Activated CD8-positive, alpha-beta T cell treated with anti-CD3 and anti-CD28 coated beads, Interleukin-2, amount 10 ng/mL, durations not matched to agents 7 days and 5 days (primary cell): ENCODE measurements around the gene SMARCE1. TPM values are rescaled to one million over a fixed set of nuclear protein-coding genes. Genes with fewer than 3 reads are reported as not detected.

ENCODE experiments used
- ATAC-seq: fragments of 150-1000 bp; cut with Tn5 transposase; one replicate; pipeline ENCODE4 v1.10.0; 2021; ENCODE audit warnings: moderate library complexity
- CTCF ChIA-PET: fragments of 350-600 bp; sonication (Branson Sonifier 250); formaldehyde crosslinking; loops from one replicate; lab custom pipeline; 2021; ENCODE audit warnings: antibody characterized with exemption; lab: Charles Lee
- POLR2A ChIA-PET: fragments of 350-600 bp; sonication (Branson Sonifier 250); formaldehyde crosslinking; loops from one replicate; lab custom pipeline; 2021; ENCODE audit warnings: antibody characterized with exemption; lab: Charles Lee
- DNase-seq: peaks from one replicate; pipeline ENCODE4 v3.0.0-alpha.2; 2020
- H3K27ac Mint-ChIP-seq: one replicate; pipeline ENCODE4 v1.8.0; 2021; ENCODE audit warnings: mild to moderate bottlenecking, mixed read lengths
- H3K27me3 Mint-ChIP-seq: one replicate; pipeline ENCODE4 v1.8.0; 2021; ENCODE audit warnings: low read depth, mixed read lengths
- H3K36me3 Mint-ChIP-seq: one replicate; pipeline ENCODE4 v1.8.0; 2021; ENCODE audit warnings: low read depth, mixed read lengths
- H3K4me1 Mint-ChIP-seq: one replicate; pipeline ENCODE4 v1.8.0; 2021; ENCODE audit warnings: low read depth, mixed read lengths
- H3K4me3 Mint-ChIP-seq: one replicate; pipeline ENCODE4 v1.8.0; 2021; ENCODE audit warnings: mild to moderate bottlenecking, mixed read lengths
- H3K9me3 Mint-ChIP-seq: one replicate; pipeline ENCODE4 v1.8.0; 2022; ENCODE audit warnings: mixed read lengths; ENCODE audit not compliant: insufficient read depth
- total RNA-seq, 2 experiments: library from RNA; stranded (reverse); gene quantifications; one replicate each; pipeline ENCODE4 v1.2.3, GENCODE V29; 2021

SMARCE1 gene
- total RNA-seq, 2 experiments from 2014 or later: 104 to 110 TPM

DNA sequence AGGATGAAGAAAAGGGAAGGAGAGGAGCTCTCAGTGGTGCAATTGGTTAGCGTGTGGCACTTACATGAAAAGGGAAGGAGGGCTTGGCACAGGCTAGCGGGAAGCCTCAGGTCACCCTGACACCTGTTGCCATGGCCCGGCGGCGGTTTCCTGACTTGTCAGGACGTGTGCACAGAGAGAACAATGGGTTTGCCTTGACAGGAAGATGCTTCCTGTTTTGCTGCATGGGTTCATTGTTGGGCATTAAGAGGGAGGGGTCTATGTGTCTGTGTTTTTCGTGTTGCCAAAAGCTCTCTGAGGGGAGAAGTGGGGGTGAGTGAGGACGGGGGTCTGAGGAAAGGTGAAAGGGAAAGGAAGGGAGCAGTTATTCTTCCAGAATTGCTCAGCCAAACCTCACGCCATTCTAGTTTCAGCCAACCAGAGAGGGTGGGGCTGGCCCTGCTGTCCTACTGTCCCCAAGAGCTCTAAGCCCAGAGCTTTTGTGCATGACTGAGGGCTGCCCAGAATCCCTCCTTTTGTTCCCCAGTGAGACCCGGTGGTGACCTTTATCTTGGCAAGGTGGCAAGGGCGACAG, 65.2 kb downstream of the SMARCE1 start:
- peaks cover 92% of the 10 kb centered on the region for H3K4me1 Mint-ChIP-seq

DNA sequence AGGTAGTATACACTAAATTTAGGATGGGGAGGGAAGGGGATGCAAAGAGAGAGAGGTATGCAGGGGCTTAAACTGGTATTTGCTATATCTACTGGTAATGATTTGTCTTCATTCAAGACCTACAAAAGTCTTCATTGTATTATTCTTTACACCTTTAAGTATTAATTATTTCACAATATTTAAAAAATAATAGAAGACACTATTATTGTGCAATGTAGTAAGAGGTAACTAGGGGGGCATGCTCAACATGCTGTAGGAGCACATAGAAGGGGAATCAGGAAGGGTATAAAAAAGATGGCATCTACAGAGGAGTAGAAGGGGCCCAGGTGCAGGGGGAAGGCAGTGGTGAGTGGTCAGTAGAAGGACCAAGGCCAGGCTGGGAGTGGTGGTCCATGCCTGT, 67.5 kb downstream of the SMARCE1 start:
- ATAC-seq: no peak
- Mint-ChIP-seq H3K27ac (peak overlapping the region; percentile 39), H3K36me3 (peaks cover 33% of the 10 kb centered on the region), H3K4me1 (peaks cover 86% of the 10 kb centered on the region), H3K9me3 (peaks cover 23% of the 10 kb centered on the region), H3K4me3 (no peak overlapping the region), H3K27me3 (no peaks in the 10 kb centered on the region)
- ChIA-PET CTCF (interaction anchor here (2.7 kb wide), 1 partner anchor 36 kb away, joined by 15 read pairs; no protein-coding TSS in a partner anchor), POLR2A (no interaction called here)
- no peak for DNase-seq

More for the DNA sequence above, 65.2 kb downstream of the SMARCE1 start:
- no peaks in the 10 kb centered on the region for H3K27me3 Mint-ChIP-seq
- ATAC-seq (peak; percentile 83), DNase-seq (peak; percentile 83)
- POLR2A ChIA-PET: interaction anchor here (0.6 to 2.8 kb wide), 7 partner anchors 15 to 35 kb away, joined by 3 to 56 read pairs (median 5); partner anchors contain the start of gene CCR7
- CTCF ChIA-PET: interaction anchor here (1.1 to 3.2 kb wide), 4 partner anchors 21 to 50 kb away, joined by 3 to 20 read pairs (median 10); no protein-coding TSS in a partner anchor
- H3K27ac Mint-ChIP-seq: peak overlapping the region; percentile 88
- H3K36me3 Mint-ChIP-seq: peaks cover 39% of the 10 kb centered on the region
- H3K9me3 Mint-ChIP-seq: peaks cover 24% of the 10 kb centered on the region
- peak overlapping the region; percentile 56 for H3K4me3 Mint-ChIP-seq

DNA sequence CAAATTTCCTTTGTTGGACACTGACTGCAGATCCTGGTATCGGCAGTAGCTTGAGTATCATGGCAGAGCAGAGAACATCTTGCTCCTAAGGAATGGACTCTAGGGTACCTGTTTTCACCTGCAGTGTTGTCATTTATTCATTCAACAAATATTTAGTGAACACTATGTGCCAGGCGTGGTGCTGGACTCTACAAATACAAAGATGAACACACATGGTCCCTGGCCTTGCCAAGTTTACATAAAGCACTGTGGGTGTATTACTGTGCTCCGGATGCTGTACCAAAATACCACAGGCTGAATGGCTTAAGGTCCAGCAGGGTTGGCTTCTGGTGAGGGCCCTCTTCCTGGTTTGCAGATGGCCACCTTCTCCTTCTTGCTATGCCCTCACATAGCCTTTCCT, 68.1 kb downstream of the SMARCE1 start:
- Mint-ChIP-seq H3K4me3 (no peak overlapping the region), H3K27me3 (no peaks in the 10 kb centered on the region), H3K9me3 (peaks cover 22% of the 10 kb centered on the region), H3K36me3 (peaks cover 33% of the 10 kb centered on the region), H3K27ac (no peak overlapping the region), H3K4me1 (peaks cover 79% of the 10 kb centered on the region)
- ChIA-PET POLR2A (no interaction called here), CTCF (interaction anchor here (4.7 kb wide), 1 partner anchor 35 kb away, joined by 31 read pairs; no protein-coding TSS in a partner anchor)
- ATAC-seq: no peak
- DNase-seq: no peak

DNA sequence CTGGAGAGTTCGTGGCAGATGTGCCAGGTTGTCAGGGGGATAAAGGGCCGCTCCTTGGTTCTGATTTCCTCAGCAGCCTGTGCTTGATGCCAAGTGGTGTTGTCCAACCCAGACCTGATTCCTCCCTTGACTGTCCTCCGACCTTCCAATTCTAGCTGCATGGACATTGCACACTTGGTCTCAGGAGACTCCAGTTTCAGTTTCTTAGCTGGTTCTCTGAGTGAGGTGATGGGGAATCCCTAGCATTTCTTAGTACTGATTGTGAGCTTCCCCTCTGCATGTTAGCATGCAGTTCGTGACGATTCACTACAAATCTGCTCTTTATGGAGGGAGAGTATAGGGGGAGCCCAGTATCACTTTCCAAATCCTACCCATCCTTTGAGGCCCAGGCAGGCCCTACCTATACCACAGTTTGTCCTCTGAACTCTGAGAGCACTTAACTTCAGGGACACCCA, 70.0 kb downstream of the SMARCE1 start:
- Mint-ChIP-seq H3K4me3 (peak overlapping the region; percentile 16), H3K4me1 (peaks cover 63% of the 10 kb centered on the region), H3K27ac (peak overlapping the region; percentile 89), H3K27me3 (no peaks in the 10 kb centered on the region), H3K9me3 (peaks cover 17% of the 10 kb centered on the region), H3K36me3 (peaks cover 31% of the 10 kb centered on the region)
- POLR2A ChIA-PET: interaction anchor here (0.8 to 4.9 kb wide), 15 partner anchors 8 to 70 kb away, joined by 3 to 68 read pairs (median 4); partner anchors contain the start of genes CCR7 and SMARCE1
- peak; percentile 53 for DNase-seq
- ATAC-seq: peak; percentile 67
- CTCF ChIA-PET: interaction anchor here (0.6 to 4.7 kb wide), 17 partner anchors 9 to 919 kb away, joined by 3 to 31 read pairs (median 9); partner anchors contain the start of gene CCR7

DNA sequence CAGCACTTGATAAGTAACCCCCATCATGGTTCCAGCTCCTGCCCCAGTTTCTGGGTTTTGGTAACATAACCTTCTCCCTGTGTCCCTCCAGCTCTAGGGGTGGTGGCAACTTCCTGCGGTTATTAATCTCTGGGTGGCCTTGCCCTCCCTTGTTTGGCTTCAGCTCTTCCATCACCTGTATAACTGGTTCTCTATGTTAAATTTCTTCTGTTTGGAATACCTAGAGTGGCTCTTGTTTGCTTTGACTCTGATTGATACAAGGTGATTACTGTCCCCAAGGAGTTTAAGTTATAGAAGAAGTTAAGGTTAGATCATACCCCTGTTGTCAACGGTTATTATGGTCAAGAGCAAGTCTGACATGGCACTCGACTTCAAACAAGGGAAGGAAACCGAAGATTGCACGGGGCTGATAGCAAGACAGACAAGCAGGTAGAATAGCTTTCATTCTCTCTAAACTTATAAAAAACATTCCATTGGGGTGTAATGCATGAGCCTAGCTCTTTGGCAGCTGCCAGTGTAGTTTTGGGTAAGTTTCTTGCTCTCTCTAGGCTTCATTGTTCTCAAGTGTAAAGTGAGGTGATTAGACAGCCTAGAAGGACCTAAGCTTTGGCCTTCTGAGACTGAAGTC, 71.4 kb downstream of the SMARCE1 start:
- ATAC-seq (peak; percentile 46), DNase-seq (peak; percentile 35)
- Mint-ChIP-seq H3K36me3 (peaks cover 45% of the 10 kb centered on the region), H3K9me3 (peaks cover 24% of the 10 kb centered on the region), H3K4me1 (peaks cover 54% of the 10 kb centered on the region), H3K27me3 (no peaks in the 10 kb centered on the region), H3K27ac (peak overlapping the region; percentile 67), H3K4me3 (no peak overlapping the region)
- CTCF ChIA-PET: interaction anchor here (1.0 to 4.7 kb wide), 11 partner anchors 8 to 49 kb away, joined by 3 to 31 read pairs (median 14); partner anchors contain the start of gene CCR7
- POLR2A ChIA-PET: interaction anchor here (1.2 to 4.9 kb wide), 4 partner anchors 13 to 39 kb away, joined by 3 to 68 read pairs (median 5); partner anchors contain the start of gene CCR7

Other genes starting within 250 kb of the SMARCE1 start
- 100 to 1,000 TPM; 517 to 567 TPM for gene TOP2A, start 229.9 kb downstream of the SMARCE1 start, total RNA-seq
- gene IGFBP4, start 204.4 kb downstream of the SMARCE1 start, total RNA-seq: 10 to 100 TPM; 28.7 to 28.9 TPM
- gene TNS4, start 146.2 kb downstream of the SMARCE1 start, total RNA-seq: 1 to 10 TPM; 8.4 to 9.0 TPM
- gene CCR7, start 82.3 kb downstream of the SMARCE1 start, total RNA-seq: 100 to 1,000 TPM; 171 to 173 TPM
- not detected for gene KRT222, start 17.4 kb upstream of the SMARCE1 start, total RNA-seq
- not detected for gene KRT24, start 55.9 kb upstream of the SMARCE1 start, total RNA-seq
- not detected for gene KRT25, start 107.5 kb upstream of the SMARCE1 start, total RNA-seq
- gene KRT26, start 124.4 kb upstream of the SMARCE1 start, total RNA-seq: not detected
- not detected for gene KRT27, start 134.7 kb upstream of the SMARCE1 start, total RNA-seq
- not detected for gene KRT28, start 152.1 kb upstream of the SMARCE1 start, total RNA-seq
- gene KRT10, start 174.8 kb upstream of the SMARCE1 start, total RNA-seq: 10 to 100 TPM; 26.9 to 28.2 TPM
- gene KRT12, start 219.4 kb upstream of the SMARCE1 start, total RNA-seq: not detected
- not detected for gene KRT20, start 237.4 kb upstream of the SMARCE1 start, total RNA-seq